Measurements from ENCODE around the gene SLC12A1.
A peak's percentile ranks its signal among the peaks of the same experiment; 100 is the strongest.

Gene SLC12A1

DNA sequence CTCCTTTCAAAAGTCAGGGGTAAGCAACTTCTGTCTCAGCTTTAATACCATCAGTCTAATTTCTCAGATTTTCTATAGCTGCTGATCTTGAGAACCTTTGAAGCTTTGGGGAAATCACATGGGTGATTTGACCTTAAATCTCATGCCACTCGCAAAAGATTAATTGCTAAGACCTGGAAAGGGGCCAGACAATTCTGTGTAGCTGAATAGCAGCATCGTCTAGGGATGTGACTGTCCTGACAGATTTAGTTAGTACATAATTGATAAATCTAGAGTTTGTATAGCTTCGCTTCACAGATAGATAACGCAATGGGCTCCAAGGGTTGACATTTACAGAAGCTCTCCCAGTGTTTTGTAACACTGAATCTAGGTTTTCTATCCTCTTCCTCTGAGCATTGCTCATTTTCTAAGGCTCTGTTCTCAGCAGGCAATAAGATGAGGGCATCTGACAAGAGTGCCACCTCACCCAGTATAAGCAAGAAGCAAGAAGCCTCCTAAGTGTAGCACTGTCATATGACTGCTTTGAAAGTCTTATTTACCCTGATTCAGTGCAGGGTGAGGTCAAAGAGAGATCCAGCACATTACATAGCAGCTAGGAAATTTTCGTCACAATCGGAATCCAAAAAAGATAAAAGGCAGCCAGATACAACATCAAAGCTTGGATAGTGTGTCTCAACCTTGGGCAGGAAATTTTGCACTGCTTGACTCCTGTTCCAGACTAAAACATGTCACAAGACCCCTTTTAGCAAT is 77.5 kb downstream of the SLC12A1 start:
- Histone ChIP-seq H3K9ac (ENCODE audit: low read depth, low read length) (no peak overlapping the region), H3K4me3 (ENCODE audit: low read depth, low read length) (no peak overlapping the region), H3K27me3 (ENCODE audit: control insufficient read depth, insufficient read depth, low read length) (no peaks in the 10 kb centered on the region), H3K36me3 (ENCODE audit: control insufficient read depth, insufficient read depth, low read length) (no peaks in the 10 kb centered on the region), H3K9me3 (ENCODE audit: control insufficient read depth, insufficient read depth, low read length) (no peaks in the 10 kb centered on the region), H3K4me1 (ENCODE audit: control insufficient read depth, insufficient read depth, low read length) (peaks cover 11% of the 10 kb centered on the region)

DNA sequence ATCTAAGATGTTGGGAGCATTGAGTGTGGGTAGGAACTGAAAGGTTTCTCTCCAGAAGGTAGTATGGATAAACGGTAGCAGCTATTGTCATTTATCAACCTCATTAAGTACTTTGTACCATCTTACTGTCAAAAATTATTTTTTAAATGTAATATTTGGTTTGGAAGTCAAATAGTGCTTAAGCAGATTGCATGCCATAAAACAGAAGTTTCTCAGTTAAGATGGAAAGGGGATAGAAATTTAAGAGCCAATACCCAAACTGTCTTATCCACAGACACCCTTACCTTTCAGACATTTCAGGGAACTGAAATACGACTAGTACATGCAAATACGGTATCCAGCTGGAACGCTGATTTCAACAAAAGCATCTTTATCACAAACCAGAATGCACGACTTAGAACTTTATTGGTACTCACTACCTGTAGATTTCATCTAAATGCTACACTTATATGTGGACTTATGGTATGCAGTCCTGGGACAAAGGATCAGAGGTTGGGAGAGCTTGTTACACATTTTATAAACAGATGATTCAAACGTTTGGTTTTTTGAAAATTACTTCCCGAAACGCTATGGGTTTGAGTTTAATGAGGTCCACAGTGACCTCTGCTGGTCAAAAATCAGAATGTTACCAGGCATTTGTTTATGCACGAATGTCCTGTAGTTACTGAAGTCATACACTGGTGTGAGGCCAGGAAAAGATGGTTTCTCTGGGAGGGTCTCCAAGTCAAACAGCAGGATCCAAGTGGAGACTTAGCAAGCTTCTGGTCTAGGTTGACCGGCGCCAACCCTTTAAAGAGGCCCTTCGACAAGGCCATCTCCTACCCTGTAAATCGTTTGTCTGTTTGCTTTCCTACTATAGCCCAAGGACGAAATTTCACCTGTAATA is 79.5 kb downstream of the SLC12A1 start:
- no peaks in the 10 kb centered on the region for H3K27me3 ChIP-seq (ENCODE audit: control insufficient read depth, insufficient read depth, low read length)
- no peaks in the 10 kb centered on the region for H3K9me3 ChIP-seq (ENCODE audit: control insufficient read depth, insufficient read depth, low read length)
- H3K4me3 ChIP-seq (ENCODE audit: low read depth, low read length), result no peak overlapping the region
- H3K36me3 ChIP-seq (ENCODE audit: control insufficient read depth, insufficient read depth, low read length), result no peaks in the 10 kb centered on the region
- no peak overlapping the region for H3K9ac ChIP-seq (ENCODE audit: low read depth, low read length)
- H3K4me1 ChIP-seq (ENCODE audit: control insufficient read depth, insufficient read depth, low read length), result peaks cover 11% of the 10 kb centered on the region

DNA sequence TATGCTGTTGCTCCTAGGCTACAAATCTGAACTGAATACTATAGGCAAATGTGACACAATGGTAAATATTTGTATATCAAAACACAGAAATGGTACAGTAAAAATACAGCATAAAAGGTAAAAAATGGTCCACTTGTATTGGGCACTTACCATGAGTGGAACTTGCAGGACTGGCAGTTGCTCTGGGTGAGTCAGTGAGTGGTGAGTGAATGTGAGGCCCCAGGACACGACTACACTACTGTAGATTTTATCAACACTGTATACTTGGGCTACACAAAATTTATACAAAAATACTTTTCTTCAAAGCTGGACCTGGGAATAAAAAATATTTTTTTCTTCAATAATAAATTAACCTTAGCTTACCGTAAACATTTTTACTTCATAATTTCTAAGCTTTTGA is 83.5 kb downstream of the SLC12A1 start:
- Histone ChIP-seq H3K4me1 (ENCODE audit: control insufficient read depth, insufficient read depth, low read length) (peaks cover 8% of the 10 kb centered on the region), H3K36me3 (ENCODE audit: control insufficient read depth, insufficient read depth, low read length) (no peaks in the 10 kb centered on the region), H3K4me3 (ENCODE audit: low read depth, low read length) (no peak overlapping the region), H3K27me3 (ENCODE audit: control insufficient read depth, insufficient read depth, low read length) (no peaks in the 10 kb centered on the region), H3K9me3 (ENCODE audit: control insufficient read depth, insufficient read depth, low read length) (no peaks in the 10 kb centered on the region), H3K9ac (ENCODE audit: low read depth, low read length) (no peak overlapping the region)

DNA sequence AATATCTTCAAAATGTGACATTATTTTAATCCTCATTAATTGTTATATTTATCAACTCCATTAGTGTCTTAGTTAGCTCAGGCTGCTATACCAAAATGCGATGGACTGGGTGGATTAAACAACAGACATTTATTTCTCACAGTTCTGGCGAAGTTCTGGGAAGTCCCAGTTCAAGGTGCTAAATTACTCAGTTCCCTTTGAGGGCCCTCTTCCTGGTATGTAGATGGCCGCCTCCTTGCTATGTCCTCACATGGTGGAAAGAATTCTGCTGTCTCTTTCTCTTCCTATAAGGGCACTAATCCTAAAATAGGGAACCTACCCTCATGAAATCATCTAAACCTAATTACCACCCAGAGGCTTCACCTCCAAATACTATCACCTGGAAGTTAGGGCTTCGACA is 86.4 kb downstream of the SLC12A1 start:
- Histone ChIP-seq H3K27me3 (ENCODE audit: control insufficient read depth, insufficient read depth, low read length) (no peaks in the 10 kb centered on the region), H3K4me3 (ENCODE audit: low read depth, low read length) (no peak overlapping the region), H3K9me3 (ENCODE audit: control insufficient read depth, insufficient read depth, low read length) (no peaks in the 10 kb centered on the region), H3K9ac (ENCODE audit: low read depth, low read length) (no peak overlapping the region), H3K36me3 (ENCODE audit: control insufficient read depth, insufficient read depth, low read length) (no peaks in the 10 kb centered on the region), H3K4me1 (ENCODE audit: control insufficient read depth, insufficient read depth, low read length) (peaks cover 12% of the 10 kb centered on the region)

DNA sequence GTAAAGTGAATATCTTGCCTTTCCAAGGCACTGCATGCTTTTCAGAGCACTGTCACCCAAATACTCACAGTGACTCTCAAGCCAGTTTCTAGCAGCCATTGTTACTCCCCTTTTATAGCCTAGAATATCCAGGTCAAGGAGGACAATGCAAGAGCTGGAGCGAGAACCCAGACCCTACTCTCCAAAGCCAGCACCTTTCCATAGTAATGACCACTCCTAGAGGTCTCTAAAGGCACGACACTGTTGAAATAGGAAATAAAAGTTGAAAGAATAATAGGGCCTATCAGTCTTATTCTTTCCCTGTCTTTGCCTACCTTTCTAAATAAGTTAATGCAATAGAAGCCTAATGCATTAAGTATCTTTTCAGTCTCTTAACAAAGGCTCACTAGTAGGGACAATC is 91.6 kb downstream of the SLC12A1 start:
- Histone ChIP-seq H3K9ac (ENCODE audit: low read depth, low read length) (no peak overlapping the region), H3K9me3 (ENCODE audit: control insufficient read depth, insufficient read depth, low read length) (no peaks in the 10 kb centered on the region), H3K4me1 (ENCODE audit: control insufficient read depth, insufficient read depth, low read length) (peaks cover 30% of the 10 kb centered on the region), H3K27me3 (ENCODE audit: control insufficient read depth, insufficient read depth, low read length) (no peaks in the 10 kb centered on the region), H3K4me3 (ENCODE audit: low read depth, low read length) (no peak overlapping the region), H3K36me3 (ENCODE audit: control insufficient read depth, insufficient read depth, low read length) (no peaks in the 10 kb centered on the region)

GRCh38 chr15:48298914-48299313 is 92.8 kb downstream of the SLC12A1 start:
- H3K9me3 ChIP-seq (ENCODE audit: control insufficient read depth, insufficient read depth, low read length), result no peaks in the 10 kb centered on the region
- H3K36me3 ChIP-seq (ENCODE audit: control insufficient read depth, insufficient read depth, low read length), result no peaks in the 10 kb centered on the region
- no peak overlapping the region for H3K4me3 ChIP-seq (ENCODE audit: low read depth, low read length)
- H3K27me3 ChIP-seq (ENCODE audit: control insufficient read depth, insufficient read depth, low read length), result no peaks in the 10 kb centered on the region
- H3K4me1 ChIP-seq (ENCODE audit: control insufficient read depth, insufficient read depth, low read length), result peaks cover 30% of the 10 kb centered on the region
- no peak overlapping the region for H3K9ac ChIP-seq (ENCODE audit: low read depth, low read length)

GRCh38 chr15:48300038-48300437 is 93.9 kb downstream of the SLC12A1 start:
- H3K4me3 ChIP-seq (ENCODE audit: low read depth, low read length), result peak overlapping the region; percentile 2
- no peaks in the 10 kb centered on the region for H3K36me3 ChIP-seq (ENCODE audit: control insufficient read depth, insufficient read depth, low read length)
- H3K9me3 ChIP-seq (ENCODE audit: control insufficient read depth, insufficient read depth, low read length), result no peaks in the 10 kb centered on the region
- H3K9ac ChIP-seq (ENCODE audit: low read depth, low read length), result no peak overlapping the region
- H3K27me3 ChIP-seq (ENCODE audit: control insufficient read depth, insufficient read depth, low read length), result no peaks in the 10 kb centered on the region
- peaks cover 33% of the 10 kb centered on the region for H3K4me1 ChIP-seq (ENCODE audit: control insufficient read depth, insufficient read depth, low read length)

DNA sequence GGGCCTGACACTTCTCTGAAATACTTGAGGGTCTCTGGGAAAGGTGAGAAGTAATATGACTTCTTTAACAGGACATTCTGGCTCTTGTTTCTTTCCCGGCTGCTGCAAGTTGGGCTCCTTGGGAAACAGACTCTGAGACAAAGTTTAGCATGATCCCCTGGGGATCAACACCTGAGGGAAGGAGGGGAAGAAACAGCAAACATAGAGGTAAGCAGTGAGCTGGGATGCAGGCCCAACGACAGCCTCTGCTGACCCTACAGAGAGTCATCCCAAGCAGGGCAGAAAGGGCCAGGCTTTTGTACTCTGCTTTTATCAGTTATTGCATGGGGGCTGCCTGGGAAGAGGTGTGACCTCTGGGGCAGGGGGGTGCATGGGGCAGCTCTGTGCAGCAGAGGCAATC is 98.3 kb downstream of the SLC12A1 start:
- Histone ChIP-seq H3K4me1 (ENCODE audit: control insufficient read depth, insufficient read depth, low read length) (peaks cover 22% of the 10 kb centered on the region), H3K9me3 (ENCODE audit: control insufficient read depth, insufficient read depth, low read length) (no peaks in the 10 kb centered on the region), H3K27me3 (ENCODE audit: control insufficient read depth, insufficient read depth, low read length) (no peaks in the 10 kb centered on the region), H3K4me3 (ENCODE audit: low read depth, low read length) (no peak overlapping the region), H3K9ac (ENCODE audit: low read depth, low read length) (no peak overlapping the region), H3K36me3 (ENCODE audit: control insufficient read depth, insufficient read depth, low read length) (no peaks in the 10 kb centered on the region)

- Histone ChIP-seq H3K4me1 (ENCODE audit: control insufficient read depth, insufficient read depth, low read length) (peaks cover 10% of the 10 kb centered on the region), H3K9ac (ENCODE audit: low read depth, low read length) (no peak overlapping the region), H3K36me3 (ENCODE audit: control insufficient read depth, insufficient read depth, low read length) (no peaks in the 10 kb centered on the region), H3K4me3 (ENCODE audit: low read depth, low read length) (no peak overlapping the region), H3K9me3 (ENCODE audit: control insufficient read depth, insufficient read depth, low read length) (no peaks in the 10 kb centered on the region), H3K27me3 (ENCODE audit: control insufficient read depth, insufficient read depth, low read length) (no peaks in the 10 kb centered on the region)
These were observed 100.5 kb downstream of the SLC12A1 start for GRCh38 chr15:48306639-48307038.

GRCh38 chr15:48307586-48307985 is 101.5 kb downstream of the SLC12A1 start:
- H3K36me3 ChIP-seq (ENCODE audit: control insufficient read depth, insufficient read depth, low read length), result no peaks in the 10 kb centered on the region
- H3K4me1 ChIP-seq (ENCODE audit: control insufficient read depth, insufficient read depth, low read length), result peaks cover 10% of the 10 kb centered on the region
- H3K4me3 ChIP-seq (ENCODE audit: low read depth, low read length), result no peak overlapping the region
- no peaks in the 10 kb centered on the region for H3K9me3 ChIP-seq (ENCODE audit: control insufficient read depth, insufficient read depth, low read length)
- no peaks in the 10 kb centered on the region for H3K27me3 ChIP-seq (ENCODE audit: control insufficient read depth, insufficient read depth, low read length)
- H3K9ac ChIP-seq (ENCODE audit: low read depth, low read length), result no peak overlapping the region

GRCh38 chr15:48309740-48310139 is 103.6 kb downstream of the SLC12A1 start:
- H3K27me3 ChIP-seq (ENCODE audit: control insufficient read depth, insufficient read depth, low read length), result no peaks in the 10 kb centered on the region
- H3K9me3 ChIP-seq (ENCODE audit: control insufficient read depth, insufficient read depth, low read length), result no peaks in the 10 kb centered on the region
- no peak overlapping the region for H3K4me3 ChIP-seq (ENCODE audit: low read depth, low read length)
- peaks cover 7% of the 10 kb centered on the region for H3K4me1 ChIP-seq (ENCODE audit: control insufficient read depth, insufficient read depth, low read length)
- no peaks in the 10 kb centered on the region for H3K36me3 ChIP-seq (ENCODE audit: control insufficient read depth, insufficient read depth, low read length)
- no peak overlapping the region for H3K9ac ChIP-seq (ENCODE audit: low read depth, low read length)

GRCh38 chr15:48313216-48313615 is 107.1 kb downstream of the SLC12A1 start:
- no peaks in the 10 kb centered on the region for H3K9me3 ChIP-seq (ENCODE audit: control insufficient read depth, insufficient read depth, low read length)
- H3K36me3 ChIP-seq (ENCODE audit: control insufficient read depth, insufficient read depth, low read length), result no peaks in the 10 kb centered on the region
- H3K27me3 ChIP-seq (ENCODE audit: control insufficient read depth, insufficient read depth, low read length), result no peaks in the 10 kb centered on the region
- H3K4me1 ChIP-seq (ENCODE audit: control insufficient read depth, insufficient read depth, low read length), result peaks cover 8% of the 10 kb centered on the region
- H3K9ac ChIP-seq (ENCODE audit: low read depth, low read length), result no peak overlapping the region
- H3K4me3 ChIP-seq (ENCODE audit: low read depth, low read length), result no peak overlapping the region

Data from iPS-15b (cell line).